Measurements from ENCODE around the gene CNPY4.

The CNPY4 gene

GRCh38 chr7:100119072-100119969 is at the start of gene CNPY4, which contains the start of gene TAF6:
TSS of gene CNPY4 (plus strand) at chr7:100119634. CDS start at chr7:100119745, 111 bp downstream.
TSS of gene TAF6 (minus strand) at chr7:100119358. CDS start at chr7:100114209, 5,149 bp downstream.
- peak; percentile 96 for DNase-seq

- no peak for DNase-seq
Observed at GRCh38 chr7:100069991-100070390, 49.4 kb upstream of the CNPY4 start.

- no peak for DNase-seq
Observed at GRCh38 chr7:100071018-100071723, 48.3 kb upstream of the CNPY4 start.

- DNase-seq: no peak
Observed at GRCh38 chr7:100072462-100072861, 47.0 kb upstream of the CNPY4 start.

GRCh38 chr7:100074841-100075240 is 44.6 kb upstream of the CNPY4 start:
- no peak for DNase-seq

- DNase-seq: no peak
Observed at GRCh38 chr7:100075418-100075817, 44.0 kb upstream of the CNPY4 start.

GRCh38 chr7:100077205-100077604 is 42.2 kb upstream of the CNPY4 start:
- no peak for DNase-seq

GRCh38 chr7:100079024-100079560 is 40.3 kb upstream of the CNPY4 start:
- peak; percentile 39 for DNase-seq

GRCh38 chr7:100080907-100081534 is 38.4 kb upstream of the CNPY4 start:
- DNase-seq: no peak

GRCh38 chr7:100081535-100082102 is 37.8 kb upstream of the CNPY4 start, which contains the start of gene ZNF3:
TSS of gene ZNF3 (minus strand) at chr7:100081723. CDS start at chr7:100077357, 4,366 bp downstream.
- peak; percentile 100 for DNase-seq

GRCh38 chr7:100082978-100083377 is 36.5 kb upstream of the CNPY4 start:
- DNase-seq: no peak

- no peak for DNase-seq
Observed at GRCh38 chr7:100085515-100085914, 33.9 kb upstream of the CNPY4 start.

- peak; percentile 86 for DNase-seq
Observed at GRCh38 chr7:100087055-100087750, 32.2 kb upstream of the CNPY4 start.

- DNase-seq: no peak
Observed at GRCh38 chr7:100088095-100088620, 31.3 kb upstream of the CNPY4 start.

- DNase-seq: peak; percentile 81
Observed at GRCh38 chr7:100088621-100089457, 30.6 kb upstream of the CNPY4 start, which contains the start of gene COPS6. TSS of gene COPS6 (plus strand) at chr7:100088969. CDS start at chr7:100088991, 22 bp downstream.

GRCh38 chr7:100089458-100090196 is 29.8 kb upstream of the CNPY4 start:
- DNase-seq: no peak

- DNase-seq: peak; percentile 53
Observed at GRCh38 chr7:100090527-100091410, 28.7 kb upstream of the CNPY4 start.

- DNase-seq: peak; percentile 77
Observed at GRCh38 chr7:100091411-100092181, 27.8 kb upstream of the CNPY4 start.

Measured in islet precursor cell (in vitro differentiated cells).